HG03103 (cell line): ENCODE results near the gene TPSG1.
"Not testable (repeated sequence)": the region's sequence is repeated elsewhere in the genome, so short reads cannot be mapped to it uniquely, and the experiment has no call there.

Experiments used
- ATAC-seq: cut with Tn5 transposase; IDR thresholded peaks from one replicate; pipeline ENCODE4 v1.9.1; 2021; ENCODE audit warnings: low read depth; ENCODE audit not compliant: unreplicated experiment

Gene TPSG1

GRCh38 chr16:1198671-1199346 is 26.3 kb downstream of the TPSG1 start:
- ATAC-seq: not testable (repeated sequence)

- ATAC-seq: no peak
Observed at GRCh38 chr16:1198194-1198593, 26.9 kb downstream of the TPSG1 start.

- no peak for ATAC-seq
Observed at GRCh38 chr16:1197237-1197866, 27.7 kb downstream of the TPSG1 start.

GRCh38 chr16:1196494-1196893 is 28.6 kb downstream of the TPSG1 start:
- no peak for ATAC-seq

GRCh38 chr16:1195393-1195666 is 29.7 kb downstream of the TPSG1 start:
- no peak for ATAC-seq

- ATAC-seq: no peak
Observed at GRCh38 chr16:1194665-1195392, 30.2 kb downstream of the TPSG1 start.

- no peak for ATAC-seq
Observed at GRCh38 chr16:1193825-1194581, 31.1 kb downstream of the TPSG1 start.

- ATAC-seq: no peak
Observed at GRCh38 chr16:1193143-1193824, 31.8 kb downstream of the TPSG1 start.

GRCh38 chr16:1192384-1193073 is 32.5 kb downstream of the TPSG1 start:
- ATAC-seq: no peak

GRCh38 chr16:1190789-1191188 is 34.3 kb downstream of the TPSG1 start:
- ATAC-seq: not testable (repeated sequence)

- ATAC-seq: no peak
Observed at GRCh38 chr16:1189455-1189854, 35.6 kb downstream of the TPSG1 start.

GRCh38 chr16:1188432-1189189 is 36.5 kb downstream of the TPSG1 start:
- ATAC-seq: no peak

GRCh38 chr16:1185460-1186207 is 39.4 kb downstream of the TPSG1 start:
- ATAC-seq: not testable (repeated sequence)

- ATAC-seq: no peak
Observed at GRCh38 chr16:1184980-1185379, 40.1 kb downstream of the TPSG1 start.

GRCh38 chr16:1184156-1184868 is 40.8 kb downstream of the TPSG1 start:
- ATAC-seq: no peak

GRCh38 chr16:1182950-1183907 is 41.8 kb downstream of the TPSG1 start:
- no peak for ATAC-seq

GRCh38 chr16:1182316-1182671 is 42.8 kb downstream of the TPSG1 start:
- no peak for ATAC-seq
